ENCODE measurements around the gene SLC13A4.
"Not testable (repeated sequence)": the region's sequence is repeated elsewhere in the genome, so short reads cannot be mapped to it uniquely, and the experiment has no call there.

The SLC13A4 gene

GRCh38 chr7:135665042-135665441 lies 62.9 kb downstream of the SLC13A4 start:
- no peak for DNase-seq (ENCODE audit: low read depth, low spot score)

- no peak for DNase-seq (ENCODE audit: low read depth, low spot score)
Measured at GRCh38 chr7:135664046-135664589, 63.9 kb downstream of the SLC13A4 start.

GRCh38 chr7:135662373-135663114 lies 65.4 kb downstream of the SLC13A4 start, which contains the start of gene STMP1:
TSS of gene STMP1 (plus strand) at chr7:135662514.
- DNase-seq (ENCODE audit: low read depth, low spot score): peak; percentile 98

- no peak for DNase-seq (ENCODE audit: low read depth, low spot score)
Measured at GRCh38 chr7:135662123-135662372, 65.9 kb downstream of the SLC13A4 start.

GRCh38 chr7:135661311-135662122 lies 66.5 kb downstream of the SLC13A4 start:
- DNase-seq (ENCODE audit: low read depth, low spot score): no peak

GRCh38 chr7:135659159-135659846 lies 68.7 kb downstream of the SLC13A4 start:
- no peak for DNase-seq (ENCODE audit: low read depth, low spot score)

GRCh38 chr7:135658564-135658963 lies 69.4 kb downstream of the SLC13A4 start:
- no peak for DNase-seq (ENCODE audit: low read depth, low spot score)

- DNase-seq (ENCODE audit: low read depth, low spot score): peak; percentile 24
Measured at GRCh38 chr7:135653340-135654080, 74.5 kb downstream of the SLC13A4 start.

- peak; percentile 72 for DNase-seq (ENCODE audit: low read depth, low spot score)
Measured at GRCh38 chr7:135650831-135651573, 77.0 kb downstream of the SLC13A4 start.

- DNase-seq (ENCODE audit: low read depth, low spot score): no peak
Measured at GRCh38 chr7:135648235-135648634, 79.8 kb downstream of the SLC13A4 start.

GRCh38 chr7:135647755-135648154 lies 80.2 kb downstream of the SLC13A4 start:
- DNase-seq (ENCODE audit: low read depth, low spot score): no peak

GRCh38 chr7:135645296-135645904 lies 82.6 kb downstream of the SLC13A4 start:
- peak; percentile 65 for DNase-seq (ENCODE audit: low read depth, low spot score)

- no peak for DNase-seq (ENCODE audit: low read depth, low spot score)
Measured at GRCh38 chr7:135644729-135645128, 83.3 kb downstream of the SLC13A4 start.

- no peak for DNase-seq (ENCODE audit: low read depth, low spot score)
Measured at GRCh38 chr7:135644154-135644553, 83.8 kb downstream of the SLC13A4 start.

- not testable (repeated sequence) for DNase-seq (ENCODE audit: low read depth, low spot score)
Measured at GRCh38 chr7:135639690-135640089, 88.3 kb downstream of the SLC13A4 start.

- no peak for DNase-seq (ENCODE audit: low read depth, low spot score)
Measured at GRCh38 chr7:135634191-135634878, 93.7 kb downstream of the SLC13A4 start.
